ENCODE data around the gene KRTAP24-1.

The KRTAP24-1 gene

GRCh38 chr21:30233228-30234020 lies 49.3 kb downstream of the KRTAP24-1 start:
- no peak for DNase-seq

GRCh38 chr21:30232011-30232410 lies 50.7 kb downstream of the KRTAP24-1 start:
- no peak for DNase-seq

Measured in Kasumi-1 (cell line).